Daoy (cell line): ENCODE data around the gene HIRA. TPM values are rescaled to one million over a fixed set of nuclear protein-coding genes. Genes with fewer than 3 reads are reported as not detected.
A peak's percentile ranks its signal among the peaks of the same experiment; 100 is the strongest.
"Not testable (repeated sequence)": the region's sequence is repeated elsewhere in the genome, so short reads cannot be mapped to it uniquely, and the experiment has no call there.

Experiments
- DNase-seq: peaks from one replicate; pipeline ENCODE4 v3.0.0-alpha.2; 2015; ENCODE audit warnings: low read depth
- total RNA-seq: library from RNA; depleted of rRNA; stranded (reverse); fragments of >200 nt; shearing (Covaris generic); gene quantifications from 2 replicates; pipeline ENCODE4 v1.2.3, GENCODE V29; 2014

HIRA gene
- total RNA-seq, 1 experiment from 2014 or later, result 16.6 TPM

GRCh38 chr22:19463491-19464469 lies 32.2 kb upstream of the HIRA start:
- DNase-seq, result no peak

DNA sequence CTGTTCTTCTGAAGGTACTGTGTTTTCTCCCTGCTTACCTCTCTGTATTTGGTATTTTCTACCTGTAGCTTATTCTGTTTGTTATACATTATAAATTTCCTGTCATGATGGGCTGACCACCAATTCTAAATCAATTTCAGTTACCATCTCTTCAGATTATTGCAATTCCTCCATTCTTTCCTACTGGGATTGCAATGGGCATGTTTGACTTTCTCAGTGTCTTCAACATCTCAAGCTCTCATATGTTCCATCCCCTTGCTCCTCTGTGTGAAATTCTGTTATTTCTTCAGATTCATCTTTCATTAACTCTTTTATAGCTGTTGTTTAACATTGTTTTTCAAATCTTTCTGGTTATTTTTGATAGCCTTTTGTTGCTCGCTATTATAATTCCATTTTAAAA lies 31.5 kb upstream of the HIRA start:
- no peak for DNase-seq

DNA sequence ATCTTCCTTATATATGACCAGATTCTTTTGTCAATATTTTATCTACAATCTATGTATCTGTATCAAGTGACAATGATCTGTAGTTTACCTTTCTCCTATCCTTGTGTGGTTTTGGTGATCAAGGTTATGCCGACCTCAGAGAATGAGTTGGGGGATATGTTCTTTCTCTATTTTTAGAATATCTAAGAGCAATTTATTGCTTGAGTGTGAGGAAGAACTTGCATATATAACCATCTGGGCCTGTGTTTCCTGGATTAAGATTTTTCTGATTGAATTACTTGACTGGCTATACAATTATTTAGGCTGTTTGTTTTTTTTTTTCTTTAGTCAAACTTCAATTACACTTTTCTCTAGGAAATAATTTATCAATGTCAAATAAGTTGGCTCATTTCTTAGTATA lies 30.0 kb upstream of the HIRA start:
- DNase-seq, result no peak

- no peak for DNase-seq
Measured at GRCh38 chr22:19460036-19460435, 28.5 kb upstream of the HIRA start.

- DNase-seq, result no peak
Measured at GRCh38 chr22:19457828-19458428, 26.4 kb upstream of the HIRA start.

DNA sequence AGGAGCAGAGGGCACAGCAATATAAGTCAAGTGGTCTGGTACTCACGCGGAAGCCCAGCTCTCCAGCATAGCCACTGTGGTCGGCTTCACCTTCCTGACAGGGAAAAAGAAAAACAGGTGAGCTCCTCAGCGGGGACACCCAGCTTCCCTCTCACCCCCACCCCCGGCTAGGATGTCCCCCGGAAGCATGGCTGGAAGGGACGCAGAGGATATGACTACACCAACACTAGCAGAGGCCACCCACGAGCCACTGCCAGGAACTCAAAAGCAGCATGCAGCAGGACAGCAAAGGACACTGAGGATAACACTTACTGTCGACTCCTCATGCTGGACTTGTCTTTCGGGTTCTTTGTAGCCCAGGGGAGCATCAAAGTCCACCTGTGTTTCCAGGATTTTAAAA lies 25.0 kb upstream of the HIRA start:
- no peak for DNase-seq

DNA sequence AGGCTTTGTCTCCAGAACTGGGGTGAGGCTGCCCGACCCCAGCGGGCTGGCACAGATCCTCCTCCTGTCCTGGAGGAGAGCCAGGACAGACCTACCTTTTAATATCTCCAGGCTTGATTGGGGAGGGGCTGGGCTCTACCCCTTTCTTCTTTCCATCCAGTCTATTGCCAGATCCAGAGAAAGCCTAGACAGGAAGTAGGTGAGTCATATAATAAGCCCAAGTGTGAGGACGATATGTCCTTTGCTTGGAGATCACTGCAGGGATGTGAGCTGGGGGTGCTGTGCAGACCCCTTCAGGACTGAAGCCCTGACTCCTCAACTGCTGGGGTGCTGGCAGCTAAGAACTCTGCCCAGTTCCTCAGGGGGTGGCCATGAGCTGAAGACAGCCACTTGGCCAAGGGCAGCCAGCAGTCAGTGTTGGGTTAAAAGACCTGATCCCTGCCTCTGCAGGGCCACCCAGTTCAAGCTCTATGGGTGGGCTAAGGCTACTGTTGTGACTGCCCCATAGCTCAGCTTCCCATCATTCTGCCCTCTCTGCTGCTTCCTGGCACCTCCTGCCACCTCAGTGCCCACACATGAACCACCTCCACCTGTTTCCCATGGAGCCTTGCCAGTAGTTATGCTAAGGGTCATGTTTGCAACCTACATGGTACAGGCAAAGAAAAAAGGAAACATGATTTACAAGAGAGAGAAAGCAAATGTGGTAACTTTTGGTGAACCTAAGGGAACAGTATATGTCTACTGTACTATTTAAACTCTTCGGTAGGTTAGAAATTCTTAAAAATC lies 24.2 kb upstream of the HIRA start:
- no peak for DNase-seq

DNA sequence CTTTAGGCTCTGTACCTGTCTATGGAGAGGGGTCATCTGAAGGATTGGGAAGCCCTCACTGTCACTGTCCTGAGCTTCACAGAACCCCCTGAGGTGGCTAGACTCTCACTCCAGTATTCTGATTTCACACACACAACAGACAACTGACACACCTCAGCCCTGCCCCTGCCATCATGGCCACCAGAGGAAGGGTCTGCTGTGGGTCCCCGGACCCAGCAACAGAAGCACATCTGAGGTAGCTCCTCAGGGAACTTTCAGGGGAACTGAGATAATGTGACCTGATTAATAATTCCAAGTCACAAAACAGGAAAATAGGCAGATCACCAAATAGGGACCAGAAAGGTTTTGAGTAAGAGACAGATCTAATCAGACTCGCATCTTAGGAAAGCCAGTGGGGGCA lies 23.5 kb upstream of the HIRA start:
- DNase-seq, result no peak

DNA sequence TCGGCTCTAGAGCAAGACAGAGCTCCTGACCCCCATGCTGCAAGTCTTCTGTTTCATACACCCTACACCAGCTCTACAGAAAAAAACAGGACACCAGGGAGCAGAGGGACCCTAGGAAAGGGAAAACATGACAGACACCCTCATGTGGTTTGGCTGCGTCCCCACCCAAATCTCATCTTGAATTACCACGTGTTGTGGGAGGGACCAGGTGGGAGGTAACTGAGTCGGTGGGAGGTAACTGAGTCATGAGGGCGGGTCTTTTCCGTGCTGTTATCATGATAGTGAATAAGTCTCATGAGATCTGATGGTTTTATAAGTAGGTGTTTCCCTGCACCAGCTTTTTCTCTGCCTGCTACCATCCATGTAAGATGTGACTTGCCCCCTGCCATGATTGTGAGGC lies 22.6 kb upstream of the HIRA start:
- no peak for DNase-seq

DNA sequence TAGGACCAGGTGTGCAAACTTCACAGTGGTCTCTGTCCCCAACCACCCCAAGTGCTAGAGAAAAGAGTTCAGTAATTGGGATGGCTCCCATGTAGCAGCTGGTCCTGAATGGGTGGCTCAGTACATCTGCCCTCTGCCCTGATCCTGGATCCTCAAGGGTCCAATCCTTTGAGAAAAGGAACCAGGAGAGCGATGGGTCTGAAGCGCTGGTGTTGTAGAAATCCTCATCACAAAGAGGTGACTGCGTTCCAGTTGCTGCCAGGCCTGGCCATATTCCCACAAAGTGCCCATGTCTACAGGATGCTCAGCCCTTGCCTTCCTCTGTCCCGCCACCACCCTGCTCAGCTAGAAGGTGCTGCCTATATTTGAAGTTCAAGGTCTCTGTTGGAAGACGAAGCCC lies 22.2 kb upstream of the HIRA start:
- no peak for DNase-seq

- DNase-seq, result no peak
Measured at GRCh38 chr22:19451570-19451969, 20.0 kb upstream of the HIRA start.

DNA sequence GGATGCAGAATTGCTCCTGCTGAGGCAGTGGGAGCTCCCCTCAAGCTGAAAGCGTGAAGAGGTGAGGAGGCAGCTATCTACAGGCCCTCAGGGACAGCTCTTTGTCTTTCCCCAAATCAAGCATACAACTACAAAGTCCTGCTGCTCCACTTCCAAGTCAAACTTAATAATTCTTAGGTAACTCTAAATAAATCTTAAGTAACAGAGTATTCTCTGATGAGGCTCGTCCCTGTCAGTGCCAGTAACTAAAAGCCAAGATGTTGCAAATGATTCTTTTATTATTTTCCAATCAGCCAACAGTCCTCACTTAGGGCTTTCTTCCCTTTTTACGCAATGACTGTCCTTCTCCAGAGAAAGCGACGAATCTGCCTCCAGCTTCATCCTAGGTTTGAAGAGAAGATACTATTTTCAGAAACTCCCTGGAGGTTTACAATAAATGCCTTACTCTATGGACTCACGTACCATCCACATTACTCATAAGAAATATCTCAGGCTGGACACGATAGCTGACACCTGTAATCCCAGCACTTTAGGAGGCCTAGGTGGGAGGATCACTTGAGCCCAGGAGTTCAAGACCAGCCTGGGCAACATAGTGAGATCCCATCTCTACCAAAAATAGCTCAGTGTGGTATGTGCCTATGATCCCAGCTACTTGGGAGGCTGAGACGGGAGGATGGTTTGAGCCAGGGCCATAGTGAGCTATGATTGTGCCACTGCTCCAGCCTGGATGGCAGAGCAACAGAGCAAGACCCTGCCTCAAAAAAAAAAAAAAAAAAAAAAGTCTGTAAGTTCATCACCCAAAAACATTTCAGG lies 19.0 kb upstream of the HIRA start:
- no peak for DNase-seq

DNA sequence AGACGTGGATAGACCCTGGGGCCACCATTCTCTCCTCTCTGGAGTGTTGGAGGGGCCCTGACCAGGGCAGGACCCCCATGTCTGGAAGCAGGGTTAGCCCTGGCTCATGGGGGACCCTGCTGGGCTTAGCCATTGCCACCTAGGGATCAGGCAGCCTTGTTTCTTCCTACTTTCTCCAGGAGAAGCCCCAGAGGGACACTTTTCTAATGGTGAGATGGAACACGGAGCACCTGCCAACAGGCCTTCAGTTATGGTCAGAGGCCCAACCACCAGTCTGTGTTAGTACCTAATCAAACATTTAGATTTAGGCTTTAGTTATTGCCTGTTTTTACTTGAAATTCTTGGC lies 17.9 kb upstream of the HIRA start:
- no peak for DNase-seq

- DNase-seq, result no peak
Measured at GRCh38 chr22:19448739-19449421, 17.3 kb upstream of the HIRA start.

DNA sequence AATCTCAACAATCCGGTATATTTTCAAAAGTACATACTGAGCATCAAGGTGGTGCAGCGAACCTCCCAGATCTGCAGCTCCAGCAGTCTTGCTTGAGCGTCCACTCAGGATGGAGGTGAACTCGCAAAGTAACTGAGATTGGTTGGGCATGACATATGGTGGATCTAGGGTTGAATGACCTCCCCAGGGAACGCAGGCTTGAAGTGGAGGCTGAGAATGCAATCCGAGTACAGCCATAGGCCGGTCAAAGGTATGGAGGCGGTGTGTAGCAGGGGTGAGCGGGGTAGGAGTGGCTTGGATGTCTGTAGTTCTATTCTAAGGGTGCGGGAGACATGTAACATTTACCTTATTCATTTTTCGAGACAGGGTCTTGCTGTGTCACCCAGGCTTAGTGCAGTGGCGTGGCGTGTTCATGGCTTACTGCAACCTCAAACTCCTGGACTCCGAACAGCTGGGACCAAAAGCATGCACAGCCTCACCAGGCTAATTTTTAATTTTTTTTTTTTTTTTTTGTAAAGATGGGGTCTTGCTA lies 16.6 kb upstream of the HIRA start:
- DNase-seq, result peak; percentile 77

GRCh38 chr22:19447330-19448075 lies 16.0 kb upstream of the HIRA start, which contains the start of gene C22orf39:
TSS of gene C22orf39 (minus strand) at chr22:19447711. CDS start at chr22:19447688, 23 bp downstream.
- peak; percentile 92 for DNase-seq

- no peak for DNase-seq
Measured at GRCh38 chr22:19446603-19447329, 15.2 kb upstream of the HIRA start.

DNA sequence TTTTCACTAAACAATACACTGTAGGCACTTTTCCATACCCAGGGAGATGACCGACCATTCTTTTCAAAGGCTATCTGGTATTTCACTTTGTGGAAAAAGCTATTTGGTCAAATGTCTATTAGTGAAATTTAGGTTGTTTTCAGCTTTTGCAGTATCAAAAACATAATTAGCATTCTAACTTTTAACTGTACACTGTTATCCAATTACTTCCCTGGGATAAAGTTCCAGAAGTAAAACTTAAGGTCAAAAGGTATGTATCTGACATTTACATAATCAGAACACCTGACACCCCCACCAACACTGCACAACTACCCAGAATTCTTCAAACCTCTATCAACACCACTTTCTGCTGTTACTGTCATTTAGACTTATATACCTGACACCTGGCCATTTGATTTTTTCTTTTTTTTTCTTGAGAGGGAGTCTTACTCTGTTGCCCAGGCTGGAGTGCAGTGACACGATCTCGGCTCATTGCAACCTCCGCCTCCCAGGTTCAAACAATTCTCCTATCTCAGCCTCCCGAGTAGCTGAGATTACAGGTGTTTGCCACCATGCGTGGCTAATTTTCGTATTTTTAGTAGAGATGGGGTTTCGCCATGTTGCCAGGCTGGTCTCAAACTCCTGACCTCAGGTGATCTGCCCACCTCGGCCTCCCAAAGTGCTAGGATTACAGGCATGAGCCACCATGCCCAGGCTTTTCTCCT lies 13.9 kb upstream of the HIRA start:
- DNase-seq, result not testable (repeated sequence)
